DMS79 (cell line): ENCODE results near the gene NRGN.

Source experiments
- DNase-seq: peaks from one replicate; lab custom pipeline; 2025; lab: John Stamatoyannopoulos, UW

NRGN gene

DNA sequence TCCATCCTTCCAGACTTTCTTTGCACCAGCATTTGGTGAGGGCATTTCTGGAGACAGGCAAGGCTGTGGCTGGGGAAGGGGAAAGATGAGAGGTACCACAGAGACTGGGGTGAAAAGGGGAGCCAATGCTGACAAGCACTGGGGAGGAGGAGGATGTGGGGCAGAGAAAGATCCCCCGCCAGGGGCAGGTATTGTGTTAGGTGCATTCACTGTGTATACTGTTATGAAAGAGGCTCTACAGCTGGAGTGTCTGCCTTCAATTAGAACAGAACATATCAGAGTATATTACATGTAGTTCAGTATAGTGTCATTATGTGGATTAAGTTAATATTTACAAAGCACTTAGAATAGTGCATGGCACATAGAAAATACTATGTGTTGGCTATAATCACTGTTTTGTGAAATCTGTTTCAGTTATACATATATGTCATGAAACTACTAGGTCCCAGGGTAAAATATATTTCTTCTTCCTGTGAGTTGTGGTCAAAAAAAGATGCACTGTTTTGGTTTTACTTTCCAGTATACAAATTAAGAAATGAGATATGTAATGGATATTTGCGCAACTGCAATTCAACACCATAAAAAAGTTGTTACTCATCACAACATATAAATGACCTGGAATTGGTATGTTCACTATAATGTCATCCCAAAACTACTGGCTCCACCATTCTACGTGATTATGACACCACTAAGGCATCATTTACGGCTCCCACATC, 52.0 kb downstream of the NRGN start:
- no peak for DNase-seq

- no peak for DNase-seq
Measured at GRCh38 chr11:124793466-124794278, 53.9 kb downstream of the NRGN start.

GRCh38 chr11:124796312-124796711, 56.6 kb downstream of the NRGN start:
- no peak for DNase-seq
